CD4-positive, alpha-beta T cell (primary cell): ENCODE results near the gene GAREM1. TPM values are rescaled to one million over a fixed set of nuclear protein-coding genes. Genes with fewer than 3 reads are reported as not detected.

Experiments used
- ATAC-seq: fragments of 200-7000 bp; cut with Tn5 transposase; one replicate; pipeline ENCODE4 v1.10.0; 2022; ENCODE audit warnings: mild to moderate bottlenecking; ENCODE audit not compliant: poor library complexity
- CTCF ChIA-PET: fragments of 350-600 bp; sonication (Branson Sonifier 250); formaldehyde crosslinking; loops from one replicate; lab custom pipeline; 2021; ENCODE audit warnings: antibody characterized with exemption, inconsistent platforms; lab: Charles Lee
- POLR2A ChIA-PET: fragments of 350-600 bp; sonication (Branson Sonifier 250); formaldehyde crosslinking; loops from one replicate; lab custom pipeline; 2021; ENCODE audit warnings: antibody characterized with exemption, inconsistent platforms; lab: Charles Lee
- DNase-seq, 14 experiments: peaks; one replicate each; pipeline ENCODE4 v3.0.0-alpha.2; 2013 to 2020; ENCODE audit warnings: mixed read lengths in 2 of 14
- H3K27ac ChIP-seq, 2 donors: one replicate each; pipeline versions ENCODE4 v1.5.1 to v1.7.0; 2013; ENCODE audit warnings: low read length in 2 of 2, low read depth in 1 of 2, mild to moderate bottlenecking in 1 of 2
- H3K27me3 ChIP-seq, 2 experiments: 1 replicate in 1 of 2; 2 replicates in 1 of 2; pipeline versions ENCODE4 v1.6.1 to v1.7.0; 2013; ENCODE audit warnings: low read length in 2 of 2, control low read depth in 1 of 2, mild to moderate bottlenecking in 1 of 2, moderate library complexity in 1 of 2; ENCODE audit not compliant: insufficient read depth in 2 of 2, control insufficient read depth in 1 of 2
- H3K36me3 ChIP-seq: one replicate; pipeline ENCODE4 v1.6.1; 2013; ENCODE audit warnings: low read length, control low read depth; ENCODE audit not compliant: insufficient read depth
- H3K4me1 ChIP-seq: one replicate; pipeline ENCODE4 v1.6.1; 2013; ENCODE audit warnings: low read length, control low read depth; ENCODE audit not compliant: insufficient read depth
- H3K4me3 ChIP-seq: one replicate; pipeline ENCODE4 v1.5.1; 2013; ENCODE audit warnings: mild to moderate bottlenecking, low read length, moderate library complexity
- H3K9me3 ChIP-seq, 2 experiments: 1 replicate in 1 of 2; 2 replicates in 1 of 2; pipeline versions ENCODE4 v1.6.1 to v1.7.0; 2013; ENCODE audit warnings: low read length in 2 of 2, mild to moderate bottlenecking in 2 of 2, control low read depth in 1 of 2, moderate library complexity in 1 of 2; ENCODE audit not compliant: control insufficient read depth in 1 of 2, insufficient read depth in 1 of 2
- H3K27ac Mint-ChIP-seq: one replicate; pipeline ENCODE4 v1.8.0; 2020; ENCODE audit warnings: mixed read lengths
- H3K27me3 Mint-ChIP-seq: one replicate; pipeline ENCODE4 v1.8.0; 2021; ENCODE audit warnings: mixed read lengths
- H3K36me3 Mint-ChIP-seq: one replicate; pipeline ENCODE4 v1.8.0; 2021; ENCODE audit warnings: low read depth, mixed read lengths
- H3K4me1 Mint-ChIP-seq: one replicate; pipeline ENCODE4 v1.8.0; 2021; ENCODE audit warnings: low read depth, mixed read lengths
- H3K4me3 Mint-ChIP-seq: one replicate; pipeline ENCODE4 v1.8.0; 2020; ENCODE audit warnings: mild to moderate bottlenecking, mixed read lengths
- H3K9me3 Mint-ChIP-seq: one replicate; pipeline ENCODE4 v1.8.0; 2020; ENCODE audit warnings: mixed read lengths
- intact Hi-C, 2 experiments: fragments of 100-400 bp; cut with DNase I in 1 of 2; cut with micrococcal nuclease in 1 of 2; formaldehyde crosslinking; loops; one replicate each; pipeline versions ENCODE4 v1.15.1 to v1.9.0; 2023 to 2025; cut with DNase I, micrococcal nuclease
- total RNA-seq, 174 experiments: library from RNA in 2 of 174; stranded (reverse) in 2 of 174; gene quantifications; one replicate each; pipeline ENCODE4 v1.2.3 and lab custom pipeline; 2021 to 2026
- TF ChIP-seq, protein P1 (sequence below): fragments of 200-600 bp; IDR thresholded peaks from one replicate; pipeline ENCODE4 v1.8.0; 2022; ENCODE audit warnings: antibody characterized with exemption, mild to moderate bottlenecking

Gene GAREM1
- total RNA-seq, 2 experiments from 2014 or later, result 0.14 to 0.34 TPM

DNA sequence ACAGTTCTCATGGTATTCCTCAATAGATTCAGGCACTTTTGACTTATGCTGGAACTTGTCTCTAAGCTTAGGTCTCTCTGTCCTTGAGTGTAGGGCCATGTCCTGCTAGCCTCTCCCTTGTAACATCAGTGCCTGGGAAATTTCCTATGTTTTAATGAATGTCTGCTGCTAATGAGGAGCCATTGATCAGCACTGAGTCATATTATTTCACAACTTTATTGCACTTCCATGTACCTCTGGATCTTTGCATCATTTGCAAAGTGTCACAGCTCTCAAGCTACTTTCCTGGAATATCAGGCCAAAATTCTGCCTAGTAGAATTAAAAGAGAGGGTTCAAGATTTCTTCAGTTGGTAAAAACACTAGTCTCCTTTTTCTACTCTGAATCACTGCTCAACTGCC, 102.5 kb downstream of the GAREM1 start:
- H3K4me1 Mint-ChIP-seq, result no peaks in the 10 kb centered on the region
- H3K36me3 Mint-ChIP-seq, result no peaks in the 10 kb centered on the region
- H3K4me3 Mint-ChIP-seq, result no peak overlapping the region
- H3K9me3 Mint-ChIP-seq, result no peaks in the 10 kb centered on the region
- Histone ChIP-seq H3K36me3 (no peaks in the 10 kb centered on the region), H3K4me1 (no peaks in the 10 kb centered on the region), H3K27ac (no peak overlapping the region), H3K9me3 (no peaks in the 10 kb centered on the region), H3K27me3 (no peaks in the 10 kb centered on the region), H3K4me3 (no peak overlapping the region)
- H3K27me3 Mint-ChIP-seq, result peaks cover 20% of the 10 kb centered on the region
- intact Hi-C loops, result no loop called here
- TF ChIP-seq, protein P1, sequence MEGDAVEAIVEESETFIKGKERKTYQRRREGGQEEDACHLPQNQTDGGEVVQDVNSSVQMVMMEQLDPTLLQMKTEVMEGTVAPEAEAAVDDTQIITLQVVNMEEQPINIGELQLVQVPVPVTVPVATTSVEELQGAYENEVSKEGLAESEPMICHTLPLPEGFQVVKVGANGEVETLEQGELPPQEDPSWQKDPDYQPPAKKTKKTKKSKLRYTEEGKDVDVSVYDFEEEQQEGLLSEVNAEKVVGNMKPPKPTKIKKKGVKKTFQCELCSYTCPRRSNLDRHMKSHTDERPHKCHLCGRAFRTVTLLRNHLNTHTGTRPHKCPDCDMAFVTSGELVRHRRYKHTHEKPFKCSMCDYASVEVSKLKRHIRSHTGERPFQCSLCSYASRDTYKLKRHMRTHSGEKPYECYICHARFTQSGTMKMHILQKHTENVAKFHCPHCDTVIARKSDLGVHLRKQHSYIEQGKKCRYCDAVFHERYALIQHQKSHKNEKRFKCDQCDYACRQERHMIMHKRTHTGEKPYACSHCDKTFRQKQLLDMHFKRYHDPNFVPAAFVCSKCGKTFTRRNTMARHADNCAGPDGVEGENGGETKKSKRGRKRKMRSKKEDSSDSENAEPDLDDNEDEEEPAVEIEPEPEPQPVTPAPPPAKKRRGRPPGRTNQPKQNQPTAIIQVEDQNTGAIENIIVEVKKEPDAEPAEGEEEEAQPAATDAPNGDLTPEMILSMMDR, result no peak
- H3K27ac Mint-ChIP-seq, result no peak overlapping the region
- ChIA-PET POLR2A (no interaction called here), CTCF (no interaction called here)
- DNase-seq (no peak), ATAC-seq (no peak)

DNA sequence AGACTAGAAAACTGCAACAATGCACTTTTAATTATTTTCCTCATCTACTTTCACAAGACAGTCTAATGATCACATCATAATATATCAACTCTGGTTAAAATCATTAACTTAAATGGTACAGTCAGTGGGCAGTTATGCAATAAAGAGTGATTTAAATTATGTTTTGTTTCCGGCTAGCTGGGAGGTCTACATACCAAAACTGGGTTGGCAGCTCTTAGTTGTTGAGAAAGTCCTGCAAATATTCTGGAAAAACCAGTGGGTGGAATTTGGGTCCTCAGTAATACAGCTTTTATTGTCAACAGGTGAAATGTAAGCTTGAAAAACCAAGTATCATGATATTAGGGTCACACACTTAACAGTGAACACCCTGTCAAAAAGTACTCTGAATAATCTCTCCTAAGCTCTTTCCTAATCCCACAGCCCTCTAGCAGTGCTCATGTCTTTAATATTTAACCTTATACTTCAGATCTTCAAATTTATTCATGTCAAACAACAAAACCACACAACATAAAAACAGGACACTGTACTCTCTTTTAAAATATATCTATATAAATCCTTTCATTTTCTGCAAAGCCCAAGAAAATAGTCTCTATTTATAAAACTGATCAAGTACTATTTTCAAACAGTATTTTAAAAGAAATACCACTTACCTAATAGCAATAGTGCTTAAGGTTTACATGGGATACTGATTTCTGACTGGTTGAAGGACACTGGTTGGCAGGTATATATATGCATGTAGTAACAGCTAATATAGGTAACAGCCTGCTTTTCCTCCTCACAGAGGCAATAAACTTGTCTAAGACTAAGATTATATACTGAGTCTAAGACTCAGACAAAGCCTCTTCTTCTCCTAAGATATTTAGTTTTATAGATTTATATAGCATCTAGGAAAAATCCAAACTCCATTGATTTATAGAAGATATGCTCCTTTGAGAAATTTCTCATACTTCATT, 103.8 kb downstream of the GAREM1 start:
- no peaks in the 10 kb centered on the region for H3K36me3 ChIP-seq
- no peaks in the 10 kb centered on the region for H3K4me1 ChIP-seq
- Mint-ChIP-seq H3K27me3 (peaks cover 24% of the 10 kb centered on the region), H3K4me1 (no peaks in the 10 kb centered on the region), H3K27ac (no peak overlapping the region), H3K9me3 (no peaks in the 10 kb centered on the region), H3K36me3 (no peaks in the 10 kb centered on the region), H3K4me3 (no peak overlapping the region)
- H3K27ac ChIP-seq, result no peak overlapping the region
- ATAC-seq, result no peak
- POLR2A ChIA-PET, result no interaction called here
- DNase-seq, result no peak
- no peak overlapping the region for H3K4me3 ChIP-seq
- TF ChIP-seq, protein P1, result no peak
- CTCF ChIA-PET, result no interaction called here
- intact Hi-C loops, result no loop called here
- no peaks in the 10 kb centered on the region for H3K9me3 ChIP-seq
- H3K27me3 ChIP-seq, result no peaks in the 10 kb centered on the region

DNA sequence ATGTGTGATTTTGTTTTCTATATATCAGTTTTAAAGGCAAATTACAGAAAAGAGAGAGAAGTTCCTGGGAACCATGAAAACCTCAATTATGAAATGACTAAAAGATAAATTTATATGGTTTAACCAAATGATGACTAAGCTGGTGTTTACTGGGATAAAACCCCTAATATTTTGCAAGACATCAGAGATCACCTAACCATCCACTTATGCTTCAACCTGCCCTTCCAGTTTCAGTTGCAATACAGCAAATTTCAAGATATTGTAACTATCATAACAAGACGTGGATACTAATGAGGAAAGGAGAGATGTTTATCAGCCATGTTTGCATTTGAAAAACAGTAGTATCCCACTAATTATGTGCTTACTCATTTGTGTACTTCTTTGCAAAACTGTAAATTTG, 108.2 kb downstream of the GAREM1 start:
- Mint-ChIP-seq H3K36me3 (no peaks in the 10 kb centered on the region), H3K27ac (no peak overlapping the region), H3K4me1 (no peaks in the 10 kb centered on the region), H3K4me3 (no peak overlapping the region), H3K27me3 (peaks cover 17% of the 10 kb centered on the region), H3K9me3 (no peaks in the 10 kb centered on the region)
- ATAC-seq (no peak), DNase-seq (no peak)
- TF ChIP-seq, protein P1, result no peak
- Histone ChIP-seq H3K4me1 (no peaks in the 10 kb centered on the region), H3K9me3 (no peaks in the 10 kb centered on the region), H3K36me3 (no peaks in the 10 kb centered on the region), H3K4me3 (no peak overlapping the region), H3K27me3 (no peaks in the 10 kb centered on the region), H3K27ac (no peak overlapping the region)
- POLR2A ChIA-PET, result no interaction called here
- CTCF ChIA-PET, result no interaction called here
- intact Hi-C loops, result no loop called here
